Gastrocnemius medialis (tissue), 4 donors: ENCODE data around the gene MAEA. TPM values are rescaled to one million over a fixed set of nuclear protein-coding genes. Genes with fewer than 3 reads are reported as not detected.

ENCODE experiments used
- ATAC-seq, 2 donors: fragments of 150-250 bp; one replicate each; pipeline ENCODE4 v1.9.1; 2016
- DNase-seq, 2 donors: peaks; one replicate each; pipeline ENCODE4 v3.0.0-alpha.2; 2019
- H3K27ac ChIP-seq, 4 donors: fragments of 200-600 bp; sonication (generic); 1 replicate in 1 of 4; 2 replicates in 3 of 4; pipeline ENCODE4 v1.5.1; 2016 to 2018; ENCODE audit warnings: mild to moderate bottlenecking in 2 of 4, moderate library complexity in 1 of 4
- H3K27me3 ChIP-seq, 3 donors: fragments of 200-600 bp; sonication (generic) in 2 of 3; 1 replicate in 1 of 3; 2 replicates in 2 of 3; pipeline versions ENCODE4 v1.5.1 to v1.6.0; 2016 to 2019; ENCODE audit warnings: mild to moderate bottlenecking in 1 of 3, moderate library complexity in 1 of 3
- H3K36me3 ChIP-seq, 2 donors: fragments of 200-600 bp; sonication (generic) in 1 of 2; one replicate each; pipeline ENCODE4 v1.5.1; 2017 to 2018
- H3K4me1 ChIP-seq, 2 donors: fragments of 200-600 bp; sonication (generic) in 1 of 2; one replicate each; pipeline ENCODE4 v1.5.1; 2016 to 2017; ENCODE audit warnings: mild to moderate bottlenecking in 2 of 2
- H3K4me3 ChIP-seq, 4 donors: fragments of 200-600 bp; sonication (generic) in 3 of 4; 1 replicate in 1 of 4; 2 replicates in 3 of 4; pipeline ENCODE4 v1.5.1; 2016 to 2019; ENCODE audit warnings: mild to moderate bottlenecking in 2 of 4
- H3K9me3 ChIP-seq, 3 donors: fragments of 200-600 bp; sonication (generic) in 2 of 3; 1 replicate in 1 of 3; 2 replicates in 2 of 3; pipeline ENCODE4 v1.5.1; 2016 to 2019
- CTCF ChIP-seq, 5 experiments: fragments of 450-650 bp in 3 of 5; fragments of 200-600 bp in 2 of 5; sonication (generic) in 2 of 5; IDR thresholded peaks in 4 of 5; conservative IDR thresholded peaks in 1 of 5; 1 replicate in 4 of 5; 2 replicates in 1 of 5; pipeline ENCODE4 v1.5.1; 2016 to 2019; ENCODE audit warnings: antibody characterized with exemption in 5 of 5, mild to moderate bottlenecking in 3 of 5, moderate library complexity in 3 of 5
- POLR2A ChIP-seq, 2 donors: fragments of 450-650 bp; IDR thresholded peaks; one replicate each; pipeline ENCODE4 v1.6.1; 2017; ENCODE audit warnings: antibody characterized with exemption in 2 of 2, mild to moderate bottlenecking in 2 of 2, moderate library complexity in 2 of 2
- in situ Hi-C, 4 donors: fragments of 200-750 bp; cut with MboI; loops; one replicate each; pipeline versions ENCODE4 v1.15.0 to v1.8.0; 2017; ENCODE audit warnings: low sequenced_read_pairs in 4 of 4
- intact Hi-C: fragments of 100-400 bp; cut with DNase I; formaldehyde crosslinking; loops from one replicate; pipeline ENCODE4 v1.15.1; 2023; ENCODE audit warnings: low total_unique reads
- total RNA-seq, 4 donors: library from RNA; depleted of rRNA; stranded (reverse); fragments of >200 nt; gene quantifications; one replicate each; pipeline versions ENCODE4 v1.1.0 to v1.2.3, GENCODE V29; 2016

Gene MAEA
- total RNA-seq, 4 donors from 2014 or later, result 30.0 to 42.7 (median 34.3) TPM

DNA sequence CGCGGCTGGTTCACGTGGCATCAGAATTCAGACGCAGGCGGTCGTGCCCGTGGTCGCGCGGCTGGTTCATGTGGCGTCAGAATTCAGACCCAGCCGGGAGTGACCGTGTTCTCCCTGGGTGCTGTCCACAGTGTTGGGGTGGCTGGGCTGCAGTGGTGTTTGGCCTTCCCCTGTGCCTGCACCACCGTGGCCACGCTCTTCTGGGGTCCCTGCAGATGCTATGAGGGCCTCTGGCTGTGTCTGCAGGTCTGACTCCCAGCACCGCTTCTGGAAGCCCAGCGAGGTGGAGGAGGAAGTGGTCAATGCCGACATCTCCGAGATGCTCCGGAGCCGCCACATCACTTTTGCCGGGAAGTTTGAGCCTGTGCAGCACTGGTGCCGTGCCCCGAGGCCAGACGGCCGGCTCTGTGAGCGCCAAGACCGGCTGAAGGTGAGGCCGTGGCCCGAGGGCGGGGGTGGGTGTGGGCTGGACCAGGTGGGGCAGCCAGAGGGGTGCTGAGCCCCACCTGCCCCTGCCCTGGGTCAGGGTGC is 90.2 kb downstream of the MAEA start:
- no peak for DNase-seq
- intact Hi-C loops, result no loop called here
- TF ChIP-seq POLR2A (IDR thresholded peaks at IDR 0.05) (no peak), CTCF (IDR thresholded peaks at IDR 0.05 in 4 of 5, conservative IDR thresholded peaks at IDR 0.05 in 1 of 5) (no peak)

DNA sequence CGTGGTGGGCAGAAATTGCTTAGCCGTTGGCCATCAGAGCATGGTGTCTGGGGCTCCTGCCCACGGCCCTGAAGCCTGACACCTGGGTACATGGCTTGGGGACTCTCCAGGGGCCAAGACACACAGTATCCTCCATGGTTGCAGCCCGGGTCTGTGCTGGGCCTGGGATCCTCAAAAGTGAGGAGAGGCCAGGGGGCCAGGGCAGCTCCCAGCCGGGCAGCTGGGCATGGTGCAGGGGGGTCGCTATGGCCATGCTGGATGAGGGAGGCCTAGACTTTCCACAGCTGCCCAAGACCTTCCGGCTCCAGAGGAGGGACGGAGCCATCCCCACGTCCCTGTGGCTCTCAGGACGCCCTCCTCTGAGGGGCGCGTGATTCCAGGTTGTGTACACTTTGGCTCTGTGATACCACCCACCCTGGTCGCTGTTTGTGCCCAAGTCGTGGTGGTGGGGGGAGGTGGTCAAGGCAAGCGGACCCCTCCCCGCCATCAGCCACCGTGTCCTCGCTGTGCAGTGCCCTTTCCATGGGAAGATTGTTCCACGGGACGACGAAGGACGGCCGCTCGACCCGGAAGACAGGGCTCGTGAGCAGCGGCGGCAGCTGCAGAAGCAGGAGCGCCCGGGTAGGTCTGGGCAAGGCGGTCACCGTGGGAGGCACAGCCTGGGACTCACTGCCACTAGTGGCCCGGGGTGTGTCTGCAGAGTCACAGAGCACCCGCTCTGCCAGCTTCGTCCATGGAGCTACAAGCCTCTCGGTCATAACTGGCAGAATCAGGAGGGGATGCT is 90.9 kb downstream of the MAEA start:
- peaks cover 0 to 16% of the 10 kb centered on the region in 2 donors for H3K36me3 ChIP-seq
- DNase-seq (no peak), ATAC-seq (no peak)
- TF ChIP-seq POLR2A (IDR thresholded peaks at IDR 0.05) (no peak), CTCF (IDR thresholded peaks at IDR 0.05 in 4 of 5, conservative IDR thresholded peaks at IDR 0.05 in 1 of 5) (no peak)
- no peaks in the 10 kb centered on the region for H3K9me3 ChIP-seq
- intact Hi-C loops, result no loop called here
- H3K27ac ChIP-seq, result no peak overlapping the region
- no peak overlapping the region for H3K4me3 ChIP-seq
- H3K27me3 ChIP-seq, result no peaks in the 10 kb centered on the region
- H3K4me1 ChIP-seq, result no peaks in the 10 kb centered on the region
- in situ Hi-C loops, result no loop called here

More for the DNA sequence above, 90.2 kb downstream of the MAEA start:
- in situ Hi-C loops, result no loop called here
- Histone ChIP-seq H3K4me3 (no peak overlapping the region), H3K27me3 (no peaks in the 10 kb centered on the region), H3K27ac (no peak overlapping the region), H3K4me1 (no peaks in the 10 kb centered on the region), H3K36me3 (peaks cover 0 to 15% of the 10 kb centered on the region in 2 donors), H3K9me3 (no peaks in the 10 kb centered on the region)
- ATAC-seq, result no peak

GRCh38 chr4:1381181-1381621 is 91.5 kb downstream of the MAEA start:
- H3K9me3 ChIP-seq, result no peaks in the 10 kb centered on the region
- peaks cover 0 to 23% of the 10 kb centered on the region in 2 donors for H3K36me3 ChIP-seq
- DNase-seq (no peak), ATAC-seq (no peak)
- no peaks in the 10 kb centered on the region for H3K27me3 ChIP-seq
- in situ Hi-C loops, result no loop called here
- no peaks in the 10 kb centered on the region for H3K4me1 ChIP-seq
- intact Hi-C loops, result no loop called here
- TF ChIP-seq CTCF (IDR thresholded peaks at IDR 0.05 in 4 of 5, conservative IDR thresholded peaks at IDR 0.05 in 1 of 5) (no peak), POLR2A (IDR thresholded peaks at IDR 0.05) (no peak)
- H3K4me3 ChIP-seq, result no peak overlapping the region
- no peak overlapping the region for H3K27ac ChIP-seq

DNA sequence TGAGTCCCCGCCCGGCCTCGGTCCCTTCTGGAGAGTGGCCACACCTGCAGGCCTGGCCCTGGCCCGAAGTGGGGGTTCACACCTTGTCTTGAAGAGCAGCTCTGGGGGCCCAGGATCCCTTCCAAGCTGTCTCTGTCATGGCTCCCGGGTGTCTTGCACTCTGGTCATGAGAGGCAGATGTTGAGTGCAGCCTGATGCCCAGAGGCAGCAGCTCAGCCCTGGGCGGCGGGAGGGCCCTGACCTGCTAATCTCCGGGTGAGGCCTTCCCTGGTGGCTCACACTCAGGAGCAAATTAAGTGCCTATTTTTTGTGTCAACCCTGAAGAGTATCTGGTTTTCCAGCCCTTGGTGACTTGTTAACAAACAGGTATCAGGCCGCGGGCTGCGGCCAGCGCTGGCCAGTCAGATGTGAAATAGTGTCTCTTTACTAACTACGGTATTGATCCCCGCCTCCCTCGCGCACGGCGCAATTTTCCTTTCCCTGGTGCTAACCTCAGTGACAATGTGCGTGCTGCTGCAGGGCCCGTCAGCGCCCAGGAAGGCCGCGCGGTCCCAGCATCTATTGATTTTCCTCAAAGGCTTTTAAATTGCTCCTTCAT is 92.4 kb downstream of the MAEA start:
- Histone ChIP-seq H3K4me3 (no peak overlapping the region), H3K27ac (no peak overlapping the region), H3K4me1 (no peaks in the 10 kb centered on the region), H3K36me3 (peaks cover 0 to 31% of the 10 kb centered on the region in 2 donors), H3K9me3 (no peaks in the 10 kb centered on the region), H3K27me3 (no peaks in the 10 kb centered on the region)
- intact Hi-C loops, result no loop called here
- in situ Hi-C loops, result no loop called here
- ATAC-seq (no peak), DNase-seq (no peak)
- TF ChIP-seq CTCF (IDR thresholded peaks at IDR 0.05 in 4 of 5, conservative IDR thresholded peaks at IDR 0.05 in 1 of 5) (no peak), POLR2A (IDR thresholded peaks at IDR 0.05) (no peak)
